Ascending aorta (tissue), 2 donors: ENCODE data around the gene EEIG2. TPM values are rescaled to one million over a fixed set of nuclear protein-coding genes. Genes with fewer than 3 reads are reported as not detected.

ENCODE experiments used
- DNase-seq, 2 donors: peaks; one replicate each; pipeline ENCODE4 v3.0.0-alpha.2; 2019; ENCODE audit warnings: low spot score in 2 of 2
- H3K27ac ChIP-seq, 2 donors: fragments of 200-600 bp; sonication (generic); one replicate each; pipeline ENCODE4 v1.5.1; 2016 to 2017; ENCODE audit warnings: mild to moderate bottlenecking in 1 of 2
- H3K27me3 ChIP-seq: fragments of 200-600 bp; sonication (generic); one replicate; pipeline ENCODE4 v1.5.1; 2017
- H3K36me3 ChIP-seq, 2 donors: fragments of 200-600 bp; sonication (generic); one replicate each; pipeline ENCODE4 v1.5.1; 2016
- H3K4me1 ChIP-seq, 2 donors: fragments of 200-600 bp; sonication (generic); one replicate each; pipeline ENCODE4 v1.5.1; 2016 to 2017; ENCODE audit warnings: mild to moderate bottlenecking in 1 of 2
- H3K4me3 ChIP-seq, 2 donors: fragments of 200-600 bp; sonication (generic); one replicate each; pipeline ENCODE4 v1.5.1; 2016 to 2017; ENCODE audit warnings: mild to moderate bottlenecking in 1 of 2
- H3K9me3 ChIP-seq, 2 donors: fragments of 200-600 bp; sonication (generic); one replicate each; pipeline ENCODE4 v1.5.1; 2016
- CTCF ChIP-seq, 3 experiments: fragments of 200-600 bp in 2 of 3; fragments of 450-650 bp in 1 of 3; sonication (generic) in 2 of 3; IDR thresholded peaks; one replicate each; pipeline ENCODE4 v1.5.1; 2016 to 2019; ENCODE audit warnings: antibody characterized with exemption in 3 of 3, mild to moderate bottlenecking in 1 of 3, moderate library complexity in 1 of 3
- intact Hi-C: fragments of 100-400 bp; cut with DNase I; formaldehyde crosslinking; loops from one replicate; pipeline ENCODE4 v1.15.1; 2023
- total RNA-seq: library from RNA; depleted of rRNA; stranded (reverse); fragments of >200 nt; gene quantifications from one replicate; pipeline ENCODE4 v1.1.0, GENCODE V29; 2016

The EEIG2 gene
- total RNA-seq, 1 donor from 2014 or later: 9.6 TPM

- TF ChIP-seq CTCF (IDR thresholded peaks at IDR 0.05): no peak
- H3K4me1 ChIP-seq: peaks cover 0 to 3% of the 10 kb centered on the region in 2 donors
- H3K27me3 ChIP-seq: no peaks in the 10 kb centered on the region
- no peak for DNase-seq
- intact Hi-C loops: loop anchor here (2.0 kb wide), 1 partner anchor 43 kb away; no protein-coding TSS in a partner anchor
- no peak overlapping the region for H3K27ac ChIP-seq
- no peak overlapping the region for H3K4me3 ChIP-seq
- no peaks in the 10 kb centered on the region for H3K36me3 ChIP-seq
- H3K9me3 ChIP-seq: no peaks in the 10 kb centered on the region
These were observed 3.8 kb upstream of the EEIG2 start for GRCh38 chr1:108556066-108556465.

- no peaks in the 10 kb centered on the region for H3K36me3 ChIP-seq
- H3K9me3 ChIP-seq: no peaks in the 10 kb centered on the region
- intact Hi-C loops: loop anchor here (2.0 kb wide), 1 partner anchor 44 kb away; no protein-coding TSS in a partner anchor
- H3K4me1 ChIP-seq: peaks cover 3 to 8% of the 10 kb centered on the region in 2 donors
- H3K27ac ChIP-seq: no peak overlapping the region
- H3K27me3 ChIP-seq: no peaks in the 10 kb centered on the region
- TF ChIP-seq CTCF (IDR thresholded peaks at IDR 0.05): no peak
- H3K4me3 ChIP-seq: no peak overlapping the region
- DNase-seq: no peak
These were observed 3.4 kb upstream of the EEIG2 start for GRCh38 chr1:108556499-108556898.

- DNase-seq: no peak
- intact Hi-C loops: loop anchor here (2.0 kb wide), 1 partner anchor 44 kb away; no protein-coding TSS in a partner anchor
These were observed 2.6 kb upstream of the EEIG2 start for GRCh38 chr1:108557296-108557695.

GRCh38 chr1:108560189-108560873 is 431 bp downstream of the EEIG2 start:
- intact Hi-C loops: loop anchor here (1.0 to 5.0 kb wide), 5 partner anchors 32 to 186 kb away; partner anchors contain the start of genes PRPF38B and STXBP3
- Histone ChIP-seq H3K9me3 (no peaks in the 10 kb centered on the region), H3K36me3 (no peaks in the 10 kb centered on the region), H3K4me1 (peaks cover 9 to 19% of the 10 kb centered on the region in 2 donors), H3K4me3 (peak overlapping the region; percentile 72 to 87), H3K27me3 (no peaks in the 10 kb centered on the region), H3K27ac (peak overlapping the region; percentile 41 to 56)
- DNase-seq: no peak
- no peak for TF ChIP-seq CTCF (IDR thresholded peaks at IDR 0.05)

More at GRCh38 chr1:108557296-108557695, 2.6 kb upstream of the EEIG2 start:
- peaks cover 9 to 16% of the 10 kb centered on the region in 2 donors for H3K4me1 ChIP-seq
- no peaks in the 10 kb centered on the region for H3K9me3 ChIP-seq
- H3K36me3 ChIP-seq: no peaks in the 10 kb centered on the region
- H3K27ac ChIP-seq: peak overlapping the region in 1 of 2 donors; percentile 34
- H3K27me3 ChIP-seq: no peaks in the 10 kb centered on the region
- no peak for TF ChIP-seq CTCF (IDR thresholded peaks at IDR 0.05)
- H3K4me3 ChIP-seq: no peak overlapping the region

- intact Hi-C loops: loop anchor here (1.0 to 5.0 kb wide), 5 partner anchors 31 to 186 kb away; partner anchors contain the start of genes PRPF38B and STXBP3
- no peaks in the 10 kb centered on the region for H3K9me3 ChIP-seq
- peak in 2 of 3 experiments; percentile 5 to 23 for TF ChIP-seq CTCF (IDR thresholded peaks at IDR 0.05)
- H3K4me3 ChIP-seq: peak overlapping the region; percentile 72 to 87
- no peaks in the 10 kb centered on the region for H3K27me3 ChIP-seq
- peak; percentile 30 to 81 for DNase-seq
- peak overlapping the region; percentile 41 to 56 for H3K27ac ChIP-seq
- peaks cover 9 to 19% of the 10 kb centered on the region in 2 donors for H3K4me1 ChIP-seq
- H3K36me3 ChIP-seq: no peaks in the 10 kb centered on the region
These were observed 1.1 kb downstream of the EEIG2 start for GRCh38 chr1:108560874-108561459.
